MV-4-11 (cell line): ENCODE data around the gene ADGRD2.

Source experiments
- DNase-seq: peaks from one replicate; lab custom pipeline; 2025; lab: John Stamatoyannopoulos, UW

ADGRD2 gene

GRCh38 chr9:124438091-124438490, 12.2 kb upstream of the ADGRD2 start:
- DNase-seq: no peak

GRCh38 chr9:124439086-124439485, 11.2 kb upstream of the ADGRD2 start:
- DNase-seq: no peak

- no peak for DNase-seq
Observed at GRCh38 chr9:124439686-124440243, 10.5 kb upstream of the ADGRD2 start.

- no peak for DNase-seq
Observed at GRCh38 chr9:124440786-124441185, 9.5 kb upstream of the ADGRD2 start.

- DNase-seq: no peak
Observed at GRCh38 chr9:124441291-124441690, 9.0 kb upstream of the ADGRD2 start.

GRCh38 chr9:124442379-124442778, 7.9 kb upstream of the ADGRD2 start:
- DNase-seq: no peak

- no peak for DNase-seq
Observed at GRCh38 chr9:124442826-124443225, 7.4 kb upstream of the ADGRD2 start.

- DNase-seq: no peak
Observed at GRCh38 chr9:124443625-124444024, 6.6 kb upstream of the ADGRD2 start.

- DNase-seq: no peak
Observed at GRCh38 chr9:124444166-124444565, 6.1 kb upstream of the ADGRD2 start.

- DNase-seq: no peak
Observed at GRCh38 chr9:124447297-124447661, 3.0 kb upstream of the ADGRD2 start.

GRCh38 chr9:124448019-124448418, 2.2 kb upstream of the ADGRD2 start:
- no peak for DNase-seq

- no peak for DNase-seq
Observed at GRCh38 chr9:124449381-124450151, 685 bp upstream of the ADGRD2 start.

- no peak for DNase-seq
Observed at GRCh38 chr9:124450931-124451661, 845 bp downstream of the ADGRD2 start.

- DNase-seq: no peak
Observed at GRCh38 chr9:124452326-124452725, 2.1 kb downstream of the ADGRD2 start.

GRCh38 chr9:124452841-124453585, 2.8 kb downstream of the ADGRD2 start:
- no peak for DNase-seq

GRCh38 chr9:124453586-124454191, 3.4 kb downstream of the ADGRD2 start:
- no peak for DNase-seq

- no peak for DNase-seq
Observed at GRCh38 chr9:124454296-124454695, 4.0 kb downstream of the ADGRD2 start.

- DNase-seq: no peak
Observed at GRCh38 chr9:124454791-124455443, 4.7 kb downstream of the ADGRD2 start.

- DNase-seq: no peak
Observed at GRCh38 chr9:124455820-124456219, 5.6 kb downstream of the ADGRD2 start.

GRCh38 chr9:124456341-124457078, 6.3 kb downstream of the ADGRD2 start:
- no peak for DNase-seq
